Activated naive CD8-positive, alpha-beta T cell treated with anti-CD3 and anti-CD28 coated beads for 36 hours (primary cell): ENCODE measurements around the gene ITGA6. TPM values are rescaled to one million over a fixed set of nuclear protein-coding genes. Genes with fewer than 3 reads are reported as not detected.

Experiments used
- DNase-seq: peaks from one replicate; pipeline ENCODE4 v3.0.0; 2021
- H3K27ac Mint-ChIP-seq: one replicate; pipeline ENCODE4 v1.8.0; 2022; ENCODE audit warnings: mild to moderate bottlenecking, moderate library complexity, mixed read lengths
- H3K27me3 Mint-ChIP-seq: one replicate; pipeline ENCODE4 v1.8.0; 2022; ENCODE audit warnings: mild to moderate bottlenecking, mixed read lengths
- H3K36me3 Mint-ChIP-seq: one replicate; pipeline ENCODE4 v1.8.0; 2021; ENCODE audit warnings: mild to moderate bottlenecking, mixed read lengths
- H3K4me1 Mint-ChIP-seq: one replicate; pipeline ENCODE4 v1.8.0; 2021; ENCODE audit warnings: mixed read lengths
- H3K4me3 Mint-ChIP-seq: one replicate; pipeline ENCODE4 v1.8.0; 2022; ENCODE audit warnings: mild to moderate bottlenecking, moderate library complexity, mixed read lengths
- H3K9me3 Mint-ChIP-seq: one replicate; pipeline ENCODE4 v1.8.0; 2022; ENCODE audit warnings: mixed read lengths
- total RNA-seq, 2 experiments: library from RNA; stranded (reverse); gene quantifications; one replicate each; pipeline ENCODE4 v1.2.3, GENCODE V29; 2021

Gene ITGA6
- total RNA-seq, 2 experiments from 2014 or later = 9.6 to 10.2 TPM

GRCh38 chr2:172430027-172430426 is 2.6 kb downstream of the ITGA6 start:
- peaks cover 67% of the 10 kb centered on the region for H3K4me1 Mint-ChIP-seq
- H3K9me3 Mint-ChIP-seq = no peaks in the 10 kb centered on the region
- DNase-seq = no peak
- peak overlapping the region; percentile 11 for H3K27ac Mint-ChIP-seq
- peak overlapping the region; percentile 20 for H3K4me3 Mint-ChIP-seq
- no peaks in the 10 kb centered on the region for H3K27me3 Mint-ChIP-seq
- H3K36me3 Mint-ChIP-seq = no peaks in the 10 kb centered on the region

GRCh38 chr2:172430678-172431077 is 3.3 kb downstream of the ITGA6 start:
- H3K4me1 Mint-ChIP-seq = peaks cover 72% of the 10 kb centered on the region
- peak overlapping the region; percentile 49 for H3K27ac Mint-ChIP-seq
- no peaks in the 10 kb centered on the region for H3K36me3 Mint-ChIP-seq
- no peaks in the 10 kb centered on the region for H3K27me3 Mint-ChIP-seq
- no peak overlapping the region for H3K4me3 Mint-ChIP-seq
- no peaks in the 10 kb centered on the region for H3K9me3 Mint-ChIP-seq
- no peak for DNase-seq

- H3K36me3 Mint-ChIP-seq = no peaks in the 10 kb centered on the region
- no peaks in the 10 kb centered on the region for H3K9me3 Mint-ChIP-seq
- no peak for DNase-seq
- H3K4me3 Mint-ChIP-seq = peak overlapping the region; percentile 22
- no peaks in the 10 kb centered on the region for H3K27me3 Mint-ChIP-seq
- H3K4me1 Mint-ChIP-seq = peaks cover 76% of the 10 kb centered on the region
- H3K27ac Mint-ChIP-seq = peak overlapping the region; percentile 49
These were observed 4.1 kb downstream of the ITGA6 start for GRCh38 chr2:172431463-172431862.

- Mint-ChIP-seq H3K4me1 (peaks cover 72% of the 10 kb centered on the region), H3K9me3 (no peaks in the 10 kb centered on the region), H3K27me3 (no peaks in the 10 kb centered on the region), H3K36me3 (no peaks in the 10 kb centered on the region), H3K27ac (peak overlapping the region; percentile 50), H3K4me3 (no peak overlapping the region)
- DNase-seq = no peak
These were observed 4.6 kb downstream of the ITGA6 start for GRCh38 chr2:172431993-172432392.

- DNase-seq = no peak
- Mint-ChIP-seq H3K9me3 (no peaks in the 10 kb centered on the region), H3K27ac (peak overlapping the region; percentile 50), H3K4me1 (peaks cover 71% of the 10 kb centered on the region), H3K27me3 (no peaks in the 10 kb centered on the region), H3K36me3 (no peaks in the 10 kb centered on the region), H3K4me3 (peak overlapping the region; percentile 0)
These were observed 5.8 kb downstream of the ITGA6 start for GRCh38 chr2:172433144-172433543.

GRCh38 chr2:172434821-172435605 is 7.6 kb downstream of the ITGA6 start:
- peak; percentile 14 for DNase-seq
- Mint-ChIP-seq H3K36me3 (no peaks in the 10 kb centered on the region), H3K27ac (peak overlapping the region; percentile 14), H3K9me3 (no peaks in the 10 kb centered on the region), H3K4me1 (peaks cover 73% of the 10 kb centered on the region), H3K27me3 (no peaks in the 10 kb centered on the region), H3K4me3 (no peak overlapping the region)

GRCh38 chr2:172435606-172435911 is 8.2 kb downstream of the ITGA6 start:
- no peaks in the 10 kb centered on the region for H3K36me3 Mint-ChIP-seq
- H3K4me3 Mint-ChIP-seq = no peak overlapping the region
- H3K27me3 Mint-ChIP-seq = no peaks in the 10 kb centered on the region
- H3K27ac Mint-ChIP-seq = no peak overlapping the region
- H3K9me3 Mint-ChIP-seq = no peaks in the 10 kb centered on the region
- peaks cover 69% of the 10 kb centered on the region for H3K4me1 Mint-ChIP-seq
- DNase-seq = no peak

- no peaks in the 10 kb centered on the region for H3K9me3 Mint-ChIP-seq
- no peak overlapping the region for H3K4me3 Mint-ChIP-seq
- H3K27ac Mint-ChIP-seq = no peak overlapping the region
- peaks cover 67% of the 10 kb centered on the region for H3K4me1 Mint-ChIP-seq
- no peak for DNase-seq
- no peaks in the 10 kb centered on the region for H3K27me3 Mint-ChIP-seq
- no peaks in the 10 kb centered on the region for H3K36me3 Mint-ChIP-seq
These were observed 9.5 kb downstream of the ITGA6 start for GRCh38 chr2:172436889-172437288.

GRCh38 chr2:172437419-172438341 is 10.3 kb downstream of the ITGA6 start:
- Mint-ChIP-seq H3K4me3 (no peak overlapping the region), H3K9me3 (no peaks in the 10 kb centered on the region), H3K4me1 (peaks cover 67% of the 10 kb centered on the region), H3K27me3 (no peaks in the 10 kb centered on the region), H3K27ac (no peak overlapping the region), H3K36me3 (no peaks in the 10 kb centered on the region)
- DNase-seq = peak; percentile 71

- Mint-ChIP-seq H3K9me3 (no peaks in the 10 kb centered on the region), H3K4me3 (peak overlapping the region; percentile 30), H3K27me3 (no peaks in the 10 kb centered on the region), H3K27ac (peak overlapping the region; percentile 47), H3K4me1 (peaks cover 65% of the 10 kb centered on the region), H3K36me3 (peaks cover 2% of the 10 kb centered on the region)
- no peak for DNase-seq
These were observed 11.5 kb downstream of the ITGA6 start for GRCh38 chr2:172438741-172439508.

GRCh38 chr2:172439509-172439860 is 12.1 kb downstream of the ITGA6 start:
- no peaks in the 10 kb centered on the region for H3K9me3 Mint-ChIP-seq
- H3K27ac Mint-ChIP-seq = no peak overlapping the region
- H3K4me3 Mint-ChIP-seq = no peak overlapping the region
- DNase-seq = no peak
- H3K27me3 Mint-ChIP-seq = no peaks in the 10 kb centered on the region
- peaks cover 2% of the 10 kb centered on the region for H3K36me3 Mint-ChIP-seq
- peaks cover 62% of the 10 kb centered on the region for H3K4me1 Mint-ChIP-seq

GRCh38 chr2:172439911-172440310 is 12.5 kb downstream of the ITGA6 start:
- H3K27ac Mint-ChIP-seq = no peak overlapping the region

GRCh38 chr2:172440795-172441194 is 13.4 kb downstream of the ITGA6 start:
- Mint-ChIP-seq H3K36me3 (peaks cover 4% of the 10 kb centered on the region), H3K9me3 (no peaks in the 10 kb centered on the region), H3K27ac (no peak overlapping the region), H3K4me1 (peaks cover 53% of the 10 kb centered on the region), H3K27me3 (no peaks in the 10 kb centered on the region), H3K4me3 (no peak overlapping the region)
- no peak for DNase-seq

More at GRCh38 chr2:172439911-172440310, 12.5 kb downstream of the ITGA6 start:
- H3K27me3 Mint-ChIP-seq = no peaks in the 10 kb centered on the region
- peaks cover 2% of the 10 kb centered on the region for H3K36me3 Mint-ChIP-seq
- no peak overlapping the region for H3K4me3 Mint-ChIP-seq
- DNase-seq = no peak
- peaks cover 57% of the 10 kb centered on the region for H3K4me1 Mint-ChIP-seq
- no peaks in the 10 kb centered on the region for H3K9me3 Mint-ChIP-seq

GRCh38 chr2:172442072-172442895 is 14.9 kb downstream of the ITGA6 start:
- Mint-ChIP-seq H3K36me3 (peaks cover 4% of the 10 kb centered on the region), H3K4me3 (peak overlapping the region; percentile 71), H3K27ac (peak overlapping the region; percentile 84), H3K27me3 (no peaks in the 10 kb centered on the region), H3K4me1 (peaks cover 53% of the 10 kb centered on the region), H3K9me3 (no peaks in the 10 kb centered on the region)
- DNase-seq = peak; percentile 69
